ENCODE data around the gene MATCAP1. TPM values are rescaled to one million over a fixed set of nuclear protein-coding genes. Genes with fewer than 3 reads are reported as not detected.

Gene MATCAP1
- total RNA-seq, 2 donors from 2014 or later = 50.2 to 63.8 TPM

DNA sequence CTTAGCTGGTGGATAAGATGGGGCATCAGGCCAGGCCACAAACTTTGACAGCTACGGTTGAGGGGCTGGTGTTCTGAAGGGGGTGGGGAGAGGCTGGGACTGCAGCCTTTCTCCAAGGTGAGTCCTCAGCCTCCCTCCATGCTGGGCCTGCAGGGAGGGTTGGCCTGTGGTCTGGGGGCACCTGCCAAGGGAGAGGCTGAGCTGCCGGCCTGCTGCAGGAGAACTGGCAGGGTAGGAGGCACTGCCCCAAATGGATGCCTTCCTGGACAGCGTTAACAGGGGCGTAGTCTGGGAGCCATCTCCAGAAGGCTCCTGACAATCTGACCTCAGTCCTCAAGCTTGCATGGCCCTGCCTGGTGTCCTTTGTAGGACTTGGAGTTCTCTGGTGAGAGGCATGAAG lies 20.3 kb upstream of the MATCAP1 start:
- Mint-ChIP-seq H3K36me3 (ENCODE audit: low read depth) (peaks cover 6% of the 10 kb centered on the region), H3K27ac (no peak overlapping the region), H3K4me3 (no peak overlapping the region), H3K4me1 (peaks cover 10% of the 10 kb centered on the region), H3K9me3 (no peaks in the 10 kb centered on the region), H3K27me3 (ENCODE audit: insufficient read depth) (peaks cover under 1% of the 10 kb centered on the region)
- Histone ChIP-seq H3K4me1 (ENCODE audit: control insufficient read depth, insufficient read depth, low read length) (peaks cover 5% of the 10 kb centered on the region), H3K9ac (ENCODE audit: extremely low read depth, low read length, poor library complexity, severe bottlenecking) (no peak overlapping the region), H3K27me3 (ENCODE audit: control insufficient read depth, insufficient read depth, low read length, poor library complexity, severe bottlenecking) (no peaks in the 10 kb centered on the region), H3K36me3 (ENCODE audit: control insufficient read depth, insufficient read depth, low read length) (peaks cover 20% of the 10 kb centered on the region), H3K9me3 (ENCODE audit: control insufficient read depth, low read length) (no peaks in the 10 kb centered on the region), H3K4me3 (ENCODE audit: low read length) (no peak overlapping the region), H3K27ac (ENCODE audit: low read depth, low read length) (no peak overlapping the region)
- DNase-seq = no peak
- WGBS, 2 experiments (ENCODE audit: insufficient coverage in 1 of 2, insufficient read length in 1 of 2) = 88 to 92% methylated on average over 4 of the region's 4 CpGs
- TF ChIP-seq, protein P1, sequence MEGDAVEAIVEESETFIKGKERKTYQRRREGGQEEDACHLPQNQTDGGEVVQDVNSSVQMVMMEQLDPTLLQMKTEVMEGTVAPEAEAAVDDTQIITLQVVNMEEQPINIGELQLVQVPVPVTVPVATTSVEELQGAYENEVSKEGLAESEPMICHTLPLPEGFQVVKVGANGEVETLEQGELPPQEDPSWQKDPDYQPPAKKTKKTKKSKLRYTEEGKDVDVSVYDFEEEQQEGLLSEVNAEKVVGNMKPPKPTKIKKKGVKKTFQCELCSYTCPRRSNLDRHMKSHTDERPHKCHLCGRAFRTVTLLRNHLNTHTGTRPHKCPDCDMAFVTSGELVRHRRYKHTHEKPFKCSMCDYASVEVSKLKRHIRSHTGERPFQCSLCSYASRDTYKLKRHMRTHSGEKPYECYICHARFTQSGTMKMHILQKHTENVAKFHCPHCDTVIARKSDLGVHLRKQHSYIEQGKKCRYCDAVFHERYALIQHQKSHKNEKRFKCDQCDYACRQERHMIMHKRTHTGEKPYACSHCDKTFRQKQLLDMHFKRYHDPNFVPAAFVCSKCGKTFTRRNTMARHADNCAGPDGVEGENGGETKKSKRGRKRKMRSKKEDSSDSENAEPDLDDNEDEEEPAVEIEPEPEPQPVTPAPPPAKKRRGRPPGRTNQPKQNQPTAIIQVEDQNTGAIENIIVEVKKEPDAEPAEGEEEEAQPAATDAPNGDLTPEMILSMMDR (conservative IDR thresholded peaks at IDR 0.05) = no peak

DNA sequence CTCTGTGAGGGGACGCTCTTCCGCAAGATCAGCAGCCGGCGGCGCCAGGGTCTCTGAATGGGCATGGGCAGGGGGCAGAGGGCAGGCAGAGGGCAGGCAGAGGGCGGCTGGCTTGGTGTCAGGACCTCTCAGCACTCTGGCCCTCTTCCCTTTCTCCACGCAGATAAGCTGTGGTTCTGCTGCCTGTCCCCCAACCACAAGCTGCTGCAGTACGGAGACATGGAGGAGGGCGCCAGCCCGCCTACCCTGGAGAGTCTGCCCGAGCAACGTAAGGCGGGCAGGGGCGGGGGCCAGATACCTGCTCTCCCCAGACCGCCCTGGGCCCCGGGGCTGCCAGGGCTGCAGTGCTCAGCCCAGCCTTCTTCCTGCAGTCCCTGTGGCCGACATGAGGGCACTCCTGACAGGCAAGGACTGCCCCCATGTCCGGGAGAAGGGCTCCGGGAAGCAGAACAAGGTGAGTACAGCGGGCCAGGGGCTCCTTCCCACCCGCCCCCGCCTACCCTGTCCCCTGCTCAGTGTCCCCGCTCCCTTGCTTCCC lies 19.3 kb upstream of the MATCAP1 start:
- WGBS, 2 experiments (ENCODE audit: insufficient coverage in 1 of 2, insufficient read length in 1 of 2) = 93 to 96% methylated on average over 17 to 23 of the region's 23 CpGs
- H3K27me3 ChIP-seq (ENCODE audit: control insufficient read depth, insufficient read depth, low read length, poor library complexity, severe bottlenecking) = no peaks in the 10 kb centered on the region
- no peak overlapping the region for H3K4me3 Mint-ChIP-seq
- H3K9me3 Mint-ChIP-seq = no peaks in the 10 kb centered on the region
- no peak overlapping the region for H3K4me3 ChIP-seq (ENCODE audit: low read length)
- no peak overlapping the region for H3K9ac ChIP-seq (ENCODE audit: extremely low read depth, low read length, poor library complexity, severe bottlenecking)
- H3K27ac Mint-ChIP-seq = no peak overlapping the region
- H3K4me1 ChIP-seq (ENCODE audit: control insufficient read depth, insufficient read depth, low read length) = peaks cover 5% of the 10 kb centered on the region
- peaks cover 30% of the 10 kb centered on the region for H3K36me3 ChIP-seq (ENCODE audit: control insufficient read depth, insufficient read depth, low read length)
- no peak overlapping the region for H3K27ac ChIP-seq (ENCODE audit: low read depth, low read length)
- TF ChIP-seq, protein P1 (conservative IDR thresholded peaks at IDR 0.05) = no peak
- H3K36me3 Mint-ChIP-seq (ENCODE audit: low read depth) = peaks cover 8% of the 10 kb centered on the region
- H3K27me3 Mint-ChIP-seq (ENCODE audit: insufficient read depth) = no peaks in the 10 kb centered on the region
- DNase-seq = no peak
- no peaks in the 10 kb centered on the region for H3K9me3 ChIP-seq (ENCODE audit: control insufficient read depth, low read length)
- peaks cover 10% of the 10 kb centered on the region for H3K4me1 Mint-ChIP-seq

DNA sequence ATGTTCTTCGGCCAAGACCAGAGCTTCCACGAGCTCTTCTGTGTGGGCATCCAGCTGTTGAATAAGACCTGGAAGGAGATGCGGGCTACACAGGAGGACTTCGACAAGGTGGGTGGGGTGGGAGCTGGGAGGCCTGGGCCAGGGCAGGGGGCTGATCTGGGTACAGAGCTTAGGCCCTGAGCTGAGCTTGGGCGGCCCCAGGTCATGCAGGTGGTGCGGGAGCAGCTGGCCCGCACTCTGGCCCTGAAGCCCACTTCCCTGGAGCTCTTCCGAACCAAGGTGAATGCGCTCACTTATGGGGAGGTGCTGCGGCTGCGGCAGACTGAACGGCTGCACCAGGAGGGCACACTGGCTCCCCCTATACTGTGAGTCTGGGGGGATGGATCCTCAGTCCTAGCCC lies 18.7 kb upstream of the MATCAP1 start:
- Mint-ChIP-seq H3K4me3 (no peak overlapping the region), H3K27me3 (ENCODE audit: insufficient read depth) (no peaks in the 10 kb centered on the region), H3K4me1 (peaks cover 10% of the 10 kb centered on the region), H3K9me3 (no peaks in the 10 kb centered on the region), H3K27ac (no peak overlapping the region), H3K36me3 (ENCODE audit: low read depth) (peaks cover 12% of the 10 kb centered on the region)
- Histone ChIP-seq H3K27me3 (ENCODE audit: control insufficient read depth, insufficient read depth, low read length, poor library complexity, severe bottlenecking) (no peaks in the 10 kb centered on the region), H3K9me3 (ENCODE audit: control insufficient read depth, low read length) (no peaks in the 10 kb centered on the region), H3K4me3 (ENCODE audit: low read length) (no peak overlapping the region), H3K4me1 (ENCODE audit: control insufficient read depth, insufficient read depth, low read length) (peaks cover 5% of the 10 kb centered on the region), H3K36me3 (ENCODE audit: control insufficient read depth, insufficient read depth, low read length) (peaks cover 36% of the 10 kb centered on the region), H3K9ac (ENCODE audit: extremely low read depth, low read length, poor library complexity, severe bottlenecking) (no peak overlapping the region), H3K27ac (ENCODE audit: low read depth, low read length) (no peak overlapping the region)
- TF ChIP-seq, protein P1 (conservative IDR thresholded peaks at IDR 0.05) = no peak
- 97 to 100% methylated on average over 6 to 12 of the region's 12 CpGs for WGBS, 2 experiments (ENCODE audit: insufficient coverage in 1 of 2, insufficient read length in 1 of 2)
- DNase-seq = no peak

Measured in endodermal cell (in vitro differentiated cells).